Colonic mucosa (tissue), 4 donors: Measurements from ENCODE around the gene HNF1B. TPM values are rescaled to one million over a fixed set of nuclear protein-coding genes. Genes with fewer than 3 reads are reported as not detected.

Experiments used
- DNase-seq: peaks from one replicate; pipeline ENCODE4 v3.0.0-alpha.2; 2020
- H3K27ac ChIP-seq: fragments of 200-600 bp; one replicate; pipeline ENCODE4 v1.8.0; 2021
- H3K27me3 ChIP-seq: fragments of 200-600 bp; one replicate; pipeline ENCODE4 v1.8.0; 2021
- H3K36me3 ChIP-seq: fragments of 200-600 bp; one replicate; pipeline ENCODE4 v1.8.0; 2021
- H3K4me1 ChIP-seq: fragments of 200-600 bp; one replicate; pipeline ENCODE4 v1.8.0; 2021; ENCODE audit warnings: mild to moderate bottlenecking
- H3K4me3 ChIP-seq: fragments of 200-600 bp; one replicate; pipeline ENCODE4 v1.8.0; 2021
- H3K9ac ChIP-seq, 2 donors: one replicate each; pipeline ENCODE4 v1.7.0; 2013; ENCODE audit warnings: control low read depth in 2 of 2, low read depth in 2 of 2, low read length in 2 of 2
- H3K9me3 ChIP-seq: fragments of 200-600 bp; one replicate; pipeline ENCODE4 v1.8.0; 2021
- intact Hi-C: fragments of 100-400 bp; cut with DNase I; formaldehyde crosslinking; loops from one replicate; pipeline ENCODE4 v1.14.1; 2022
- total RNA-seq, 2 donors: library from RNA; stranded (reverse); fragmentation: NEBNext Ultra II Directional in 1 of 2; extraction: Animal tissue kit (Norgen Biotek cat#: 25700) in 1 of 2; gene quantifications; one replicate each; pipeline ENCODE4 v1.2.1, GENCODE V29; 2021
- TF ChIP-seq, protein P1 (sequence below): fragments of 200-600 bp; IDR thresholded peaks from one replicate; pipeline ENCODE4 v1.8.0; 2022; ENCODE audit warnings: antibody characterized with exemption, mild to moderate bottlenecking
- donor health status: healthy.
- donor health status: DM: no; HTN: no; CAD: no.
- donor health status: DM: no; HTN: no; CAD: no.

The HNF1B gene
- total RNA-seq, 2 donors from 2014 or later, result 28.0 to 34.8 TPM

DNA sequence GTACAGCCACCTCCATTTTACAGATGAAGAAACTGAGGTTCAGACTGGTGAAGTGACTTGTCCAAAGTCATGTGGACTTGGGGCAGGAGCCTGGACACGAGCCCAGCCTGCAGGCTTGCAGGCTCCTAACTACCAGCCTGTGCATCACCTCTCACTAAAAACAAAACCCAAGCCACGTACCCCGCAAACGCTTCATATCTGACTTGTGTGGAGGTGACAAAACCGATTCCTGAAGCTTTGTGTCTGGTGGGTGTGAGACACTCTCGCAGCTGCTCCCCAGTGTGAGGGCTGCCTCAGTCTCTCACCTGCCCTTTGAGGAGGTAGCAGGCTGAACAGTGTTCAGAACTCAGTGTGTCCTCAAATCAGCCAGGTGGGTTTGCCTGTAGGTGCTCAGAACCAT, 8.4 kb downstream of the HNF1B start:
- Histone ChIP-seq H3K27ac (no peak overlapping the region), H3K4me3 (no peak overlapping the region), H3K9ac (no peak overlapping the region), H3K9me3 (no peaks in the 10 kb centered on the region), H3K4me1 (peaks cover 5% of the 10 kb centered on the region), H3K36me3 (no peaks in the 10 kb centered on the region), H3K27me3 (peaks cover 9% of the 10 kb centered on the region)
- TF ChIP-seq, protein P1, sequence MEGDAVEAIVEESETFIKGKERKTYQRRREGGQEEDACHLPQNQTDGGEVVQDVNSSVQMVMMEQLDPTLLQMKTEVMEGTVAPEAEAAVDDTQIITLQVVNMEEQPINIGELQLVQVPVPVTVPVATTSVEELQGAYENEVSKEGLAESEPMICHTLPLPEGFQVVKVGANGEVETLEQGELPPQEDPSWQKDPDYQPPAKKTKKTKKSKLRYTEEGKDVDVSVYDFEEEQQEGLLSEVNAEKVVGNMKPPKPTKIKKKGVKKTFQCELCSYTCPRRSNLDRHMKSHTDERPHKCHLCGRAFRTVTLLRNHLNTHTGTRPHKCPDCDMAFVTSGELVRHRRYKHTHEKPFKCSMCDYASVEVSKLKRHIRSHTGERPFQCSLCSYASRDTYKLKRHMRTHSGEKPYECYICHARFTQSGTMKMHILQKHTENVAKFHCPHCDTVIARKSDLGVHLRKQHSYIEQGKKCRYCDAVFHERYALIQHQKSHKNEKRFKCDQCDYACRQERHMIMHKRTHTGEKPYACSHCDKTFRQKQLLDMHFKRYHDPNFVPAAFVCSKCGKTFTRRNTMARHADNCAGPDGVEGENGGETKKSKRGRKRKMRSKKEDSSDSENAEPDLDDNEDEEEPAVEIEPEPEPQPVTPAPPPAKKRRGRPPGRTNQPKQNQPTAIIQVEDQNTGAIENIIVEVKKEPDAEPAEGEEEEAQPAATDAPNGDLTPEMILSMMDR, result no peak
- intact Hi-C loops, result no loop called here
- DNase-seq, result no peak

DNA sequence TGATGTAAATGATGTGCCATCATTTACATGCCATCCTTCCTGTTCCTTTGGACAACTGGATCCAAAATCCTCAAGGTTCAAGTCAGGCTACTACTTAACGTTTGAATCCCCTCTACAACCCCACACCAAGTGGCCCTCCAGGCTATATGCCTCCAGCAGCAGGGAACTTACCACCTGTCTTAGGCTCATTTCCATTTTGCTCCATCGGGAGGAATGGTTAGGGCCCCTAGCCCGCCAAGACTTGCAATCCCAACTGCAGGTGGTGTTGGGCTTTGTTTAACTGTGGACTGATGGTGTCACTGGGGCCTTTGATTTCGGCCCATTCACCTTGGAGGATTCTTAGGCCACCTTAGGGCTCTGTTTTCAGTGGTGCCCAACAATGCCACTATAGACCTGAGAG, 9.7 kb downstream of the HNF1B start:
- peaks cover 4% of the 10 kb centered on the region for H3K4me1 ChIP-seq
- H3K9me3 ChIP-seq, result no peaks in the 10 kb centered on the region
- no peak overlapping the region for H3K9ac ChIP-seq
- no peak overlapping the region for H3K27ac ChIP-seq
- TF ChIP-seq, protein P1, result no peak
- no peak overlapping the region for H3K4me3 ChIP-seq
- no peaks in the 10 kb centered on the region for H3K36me3 ChIP-seq
- intact Hi-C loops, result no loop called here
- H3K27me3 ChIP-seq, result peaks cover 9% of the 10 kb centered on the region
- DNase-seq, result no peak

DNA sequence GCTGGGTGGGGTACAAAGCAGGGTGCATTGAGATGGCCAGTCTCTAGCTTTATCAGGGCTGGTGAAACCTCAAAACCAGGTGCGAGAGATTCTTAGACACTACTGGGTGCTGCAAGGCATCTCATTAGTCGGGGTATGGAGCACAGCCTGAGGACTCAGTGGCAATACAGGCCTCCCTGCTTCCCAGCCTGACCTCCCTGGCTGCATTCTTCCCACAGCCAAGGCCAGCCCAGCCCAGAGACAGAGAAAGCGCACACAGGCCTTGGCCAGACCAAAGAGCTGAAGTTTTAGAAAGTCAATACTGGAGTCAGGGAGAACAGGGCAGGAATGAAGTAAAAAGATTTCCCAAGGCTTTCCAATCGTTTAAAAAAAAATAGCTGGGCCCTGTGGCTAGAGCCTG, 12.5 kb downstream of the HNF1B start:
- H3K9me3 ChIP-seq, result no peaks in the 10 kb centered on the region
- H3K36me3 ChIP-seq, result no peaks in the 10 kb centered on the region
- no peaks in the 10 kb centered on the region for H3K27me3 ChIP-seq
- no peak overlapping the region for H3K27ac ChIP-seq
- TF ChIP-seq, protein P1, result no peak
- no peak for DNase-seq
- no peak overlapping the region for H3K9ac ChIP-seq
- intact Hi-C loops, result no loop called here
- H3K4me1 ChIP-seq, result peaks cover 3% of the 10 kb centered on the region
- H3K4me3 ChIP-seq, result no peak overlapping the region

DNA sequence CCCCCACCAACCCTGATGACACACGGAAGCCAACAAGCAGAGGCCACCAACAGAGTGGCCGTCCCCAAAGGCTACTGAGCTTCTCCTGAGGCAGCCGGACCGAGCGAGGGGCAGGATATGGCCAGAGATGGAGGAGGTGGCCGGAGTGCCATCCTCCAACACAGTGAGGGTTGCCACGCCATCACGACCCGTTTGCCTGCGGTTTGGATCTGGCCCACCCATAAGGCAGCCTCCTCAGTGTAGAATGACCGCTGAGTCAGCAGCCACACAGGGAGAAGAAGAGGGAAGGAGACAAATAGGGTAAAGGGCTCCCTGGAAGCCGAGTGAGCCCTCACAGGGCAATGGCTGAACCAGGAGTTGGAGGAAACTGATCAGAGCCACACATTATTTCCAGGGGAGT, 13.8 kb downstream of the HNF1B start:
- DNase-seq, result no peak
- Histone ChIP-seq H3K9me3 (no peaks in the 10 kb centered on the region), H3K4me1 (peaks cover 6% of the 10 kb centered on the region), H3K36me3 (no peaks in the 10 kb centered on the region), H3K27ac (no peak overlapping the region), H3K27me3 (no peaks in the 10 kb centered on the region), H3K9ac (no peak overlapping the region), H3K4me3 (no peak overlapping the region)
- TF ChIP-seq, protein P1, result no peak
- intact Hi-C loops, result no loop called here

DNA sequence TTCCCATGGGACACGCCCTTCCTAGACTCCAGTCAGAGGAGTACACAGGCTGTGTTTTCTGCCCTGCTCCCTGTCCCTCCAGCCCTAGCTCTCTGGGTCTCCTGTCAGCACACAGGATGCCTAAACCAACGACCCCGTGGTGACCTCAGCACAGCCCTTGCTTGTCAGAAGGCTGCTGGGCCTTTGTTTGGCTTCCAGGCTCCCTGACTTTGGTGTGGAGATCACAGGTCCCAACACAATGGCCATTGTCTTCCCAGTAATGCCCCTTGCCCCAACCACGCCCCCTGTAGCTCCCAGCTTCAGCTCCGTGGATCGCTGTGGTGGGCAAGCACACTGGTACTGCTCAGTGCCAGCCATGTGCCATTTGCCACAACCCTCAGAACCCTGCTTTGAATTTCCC, 15.0 kb downstream of the HNF1B start:
- H3K9me3 ChIP-seq, result no peaks in the 10 kb centered on the region
- TF ChIP-seq, protein P1, result no peak
- H3K27ac ChIP-seq, result no peak overlapping the region
- peak overlapping the region in 1 of 2 donors; percentile 1 for H3K9ac ChIP-seq
- peaks cover 6% of the 10 kb centered on the region for H3K4me1 ChIP-seq
- no peaks in the 10 kb centered on the region for H3K27me3 ChIP-seq
- intact Hi-C loops, result no loop called here
- no peaks in the 10 kb centered on the region for H3K36me3 ChIP-seq
- DNase-seq, result no peak
- H3K4me3 ChIP-seq, result no peak overlapping the region
